Sigmoid colon (tissue), 4 donors: ENCODE data around the gene RNASEL.

ENCODE experiments used
- CTCF ChIP-seq, 4 experiments: fragments of 450-650 bp in 3 of 4; fragments of 200-600 bp in 1 of 4; IDR thresholded peaks; one replicate each; pipeline ENCODE4 v1.5.1; 2016 to 2019; ENCODE audit warnings: antibody characterized with exemption in 4 of 4, mild to moderate bottlenecking in 3 of 4, moderate library complexity in 2 of 4
- POLR2A ChIP-seq, 2 donors: fragments of 450-650 bp; IDR thresholded peaks; one replicate each; pipeline ENCODE4 v1.6.1; 2016; ENCODE audit warnings: antibody characterized with exemption in 2 of 2, mild to moderate bottlenecking in 2 of 2, moderate library complexity in 2 of 2
- POLR2AphosphoS5 ChIP-seq, 4 donors: sonication (generic); formaldehyde crosslinking; IDR thresholded peaks; one replicate each; pipeline ENCODE4 v1.6.1; 2017; ENCODE audit warnings: antibody characterized with exemption in 4 of 4

GRCh38 chr1:182561456-182561855, 27.6 kb downstream of the RNASEL start:
- TF ChIP-seq POLR2A (IDR thresholded peaks at IDR 0.05) (no peak), POLR2AphosphoS5 (IDR thresholded peaks at IDR 0.05) (no peak), CTCF (IDR thresholded peaks at IDR 0.05) (no peak)
